ENCODE results near the gene STAM.
A peak's percentile ranks its signal among the peaks of the same experiment; 100 is the strongest.

The STAM gene

DNA sequence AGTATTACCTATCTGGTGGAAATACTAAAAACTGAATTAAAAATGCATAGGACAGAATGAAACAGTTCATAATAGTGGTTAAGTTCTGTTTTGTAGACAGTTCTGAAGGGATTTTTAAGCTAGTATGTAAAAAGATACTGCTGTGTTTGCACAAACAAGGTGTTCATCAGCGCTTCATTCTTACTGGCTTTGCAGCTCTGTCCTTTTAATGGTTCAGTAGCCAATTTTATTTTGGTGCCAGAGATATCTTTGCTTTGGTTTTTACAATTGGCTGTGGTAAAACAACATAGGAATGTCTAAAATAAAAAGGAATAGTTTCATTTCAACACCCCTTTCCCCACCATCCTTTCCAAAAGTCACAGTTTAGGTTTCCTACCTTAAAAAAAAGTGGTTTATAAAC lies 33.0 kb downstream of the STAM start:
- Mint-ChIP-seq H3K4me1 (peaks cover 53% of the 10 kb centered on the region), H3K27ac (no peak overlapping the region), H3K9me3 (no peaks in the 10 kb centered on the region), H3K36me3 (ENCODE audit: low read depth) (peaks cover 10% of the 10 kb centered on the region), H3K4me3 (no peak overlapping the region), H3K27me3 (no peaks in the 10 kb centered on the region)
- ATAC-seq (no peak), DNase-seq (no peak)

DNA sequence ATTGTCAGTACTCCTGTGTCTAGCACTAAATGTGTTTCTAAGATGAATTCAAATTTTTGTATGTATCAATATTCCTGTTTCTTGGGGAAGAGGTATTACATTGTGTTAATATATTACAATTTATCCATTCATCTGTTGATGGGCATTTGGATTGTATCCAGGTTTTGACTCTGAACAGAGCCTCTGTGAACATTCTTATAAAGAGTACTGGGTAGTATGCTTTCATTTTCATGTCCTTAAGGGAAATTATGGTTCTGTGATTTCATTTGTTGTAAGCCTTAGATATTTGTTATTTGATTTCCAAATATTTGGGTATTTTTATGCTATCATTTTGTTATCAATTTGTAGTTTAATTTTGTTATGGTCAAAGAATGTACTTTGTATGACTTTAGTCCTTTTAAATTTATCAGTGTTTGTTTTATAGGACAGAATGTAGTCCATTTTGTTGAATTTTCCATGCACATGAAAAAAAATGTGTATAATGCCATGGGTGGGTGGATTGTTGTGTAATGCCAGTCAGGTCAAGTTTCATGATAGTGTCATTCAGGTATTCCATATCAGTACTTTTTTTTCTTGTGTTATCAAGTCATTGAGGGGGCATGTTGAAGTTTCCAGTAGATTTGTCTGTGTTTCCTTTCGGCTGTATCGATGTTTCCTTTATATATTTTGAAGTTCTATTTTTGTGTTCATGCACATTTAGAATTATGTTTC lies 38.4 kb downstream of the STAM start:
- peaks cover 63% of the 10 kb centered on the region for H3K4me1 Mint-ChIP-seq
- no peaks in the 10 kb centered on the region for H3K9me3 Mint-ChIP-seq
- no peaks in the 10 kb centered on the region for H3K27me3 Mint-ChIP-seq
- H3K36me3 Mint-ChIP-seq (ENCODE audit: low read depth), result peaks cover 16% of the 10 kb centered on the region
- DNase-seq (no peak), ATAC-seq (peak; percentile 44)
- peak overlapping the region; percentile 6 for H3K4me3 Mint-ChIP-seq
- H3K27ac Mint-ChIP-seq, result peak overlapping the region; percentile 44

DNA sequence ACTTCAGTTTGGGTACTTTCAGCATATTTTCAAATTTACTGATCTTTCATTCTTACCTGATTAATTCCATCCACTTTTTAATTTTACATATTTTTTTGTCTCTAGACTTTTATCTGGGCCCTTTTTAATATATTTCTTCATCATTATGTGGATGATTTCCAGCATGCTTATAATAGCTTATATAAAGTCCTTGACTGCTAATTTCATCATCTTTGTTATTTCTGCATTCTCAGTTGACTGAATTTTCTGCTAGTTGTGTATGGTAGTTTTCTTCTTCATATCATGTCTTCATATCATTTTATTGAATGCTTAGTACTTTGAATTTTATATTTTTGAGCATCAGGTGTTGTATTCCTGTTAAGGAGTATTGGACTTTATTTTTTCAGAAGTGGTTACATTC lies 39.6 kb downstream of the STAM start:
- ATAC-seq (no peak), DNase-seq (no peak)
- Mint-ChIP-seq H3K36me3 (ENCODE audit: low read depth) (peaks cover 19% of the 10 kb centered on the region), H3K27me3 (no peaks in the 10 kb centered on the region), H3K4me3 (no peak overlapping the region), H3K9me3 (no peaks in the 10 kb centered on the region), H3K4me1 (peaks cover 63% of the 10 kb centered on the region), H3K27ac (peak overlapping the region; percentile 57)

DNA sequence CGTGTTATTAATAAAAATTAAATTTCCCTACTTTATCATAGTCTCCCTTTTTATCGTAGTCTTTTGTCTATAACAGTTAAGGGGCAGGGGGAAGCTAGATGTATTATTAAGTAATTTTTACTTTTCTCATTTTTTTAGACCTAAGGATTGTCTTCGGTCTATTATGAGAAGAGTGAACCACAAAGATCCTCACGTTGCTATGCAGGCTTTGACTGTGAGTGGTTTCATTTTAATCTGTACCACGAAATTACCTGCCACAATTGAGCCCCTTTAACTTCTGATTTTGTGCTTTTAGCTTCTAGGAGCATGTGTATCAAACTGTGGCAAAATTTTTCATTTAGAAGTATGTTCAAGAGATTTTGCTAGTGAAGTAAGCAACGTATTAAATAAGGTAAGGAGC lies 40.6 kb downstream of the STAM start:
- peaks cover 17% of the 10 kb centered on the region for H3K36me3 Mint-ChIP-seq (ENCODE audit: low read depth)
- no peaks in the 10 kb centered on the region for H3K27me3 Mint-ChIP-seq
- DNase-seq (no peak), ATAC-seq (no peak)
- H3K4me1 Mint-ChIP-seq, result peaks cover 55% of the 10 kb centered on the region
- no peak overlapping the region for H3K4me3 Mint-ChIP-seq
- H3K27ac Mint-ChIP-seq, result peak overlapping the region; percentile 67
- no peaks in the 10 kb centered on the region for H3K9me3 Mint-ChIP-seq

DNA sequence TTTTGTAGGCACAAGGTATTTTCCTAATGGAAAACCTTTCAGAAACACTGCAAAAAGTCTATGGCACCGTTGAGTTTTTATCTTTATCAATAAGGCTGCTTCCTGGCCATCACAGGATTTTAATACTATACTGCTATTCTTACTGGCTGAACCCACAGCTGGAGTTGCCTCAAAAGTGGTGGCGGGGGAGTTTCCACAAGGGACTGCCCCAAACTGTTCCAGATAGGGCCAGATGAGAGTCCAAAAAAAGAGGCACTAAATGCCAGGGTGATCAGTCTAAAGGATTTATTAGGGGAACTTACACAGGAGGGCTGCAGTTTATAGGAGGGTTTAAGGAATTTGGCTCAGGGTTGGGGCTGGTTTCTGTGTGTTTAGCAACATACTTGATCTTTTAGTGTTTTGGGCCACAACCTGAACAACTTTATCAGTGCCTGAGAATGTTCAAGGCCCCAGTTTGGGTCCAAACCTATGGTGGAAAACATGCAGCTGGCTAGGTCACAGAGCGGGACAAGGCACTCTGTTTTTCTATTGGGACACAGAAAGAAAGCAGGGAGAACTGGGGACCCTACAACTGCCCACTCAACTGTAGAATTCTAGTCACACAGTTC lies 41.4 kb downstream of the STAM start:
- Mint-ChIP-seq H3K27ac (peak overlapping the region; percentile 77), H3K36me3 (ENCODE audit: low read depth) (peaks cover 21% of the 10 kb centered on the region), H3K9me3 (no peaks in the 10 kb centered on the region), H3K4me3 (peak overlapping the region; percentile 37), H3K27me3 (no peaks in the 10 kb centered on the region), H3K4me1 (peaks cover 47% of the 10 kb centered on the region)
- peak; percentile 93 for ATAC-seq
- peak; percentile 46 for DNase-seq

DNA sequence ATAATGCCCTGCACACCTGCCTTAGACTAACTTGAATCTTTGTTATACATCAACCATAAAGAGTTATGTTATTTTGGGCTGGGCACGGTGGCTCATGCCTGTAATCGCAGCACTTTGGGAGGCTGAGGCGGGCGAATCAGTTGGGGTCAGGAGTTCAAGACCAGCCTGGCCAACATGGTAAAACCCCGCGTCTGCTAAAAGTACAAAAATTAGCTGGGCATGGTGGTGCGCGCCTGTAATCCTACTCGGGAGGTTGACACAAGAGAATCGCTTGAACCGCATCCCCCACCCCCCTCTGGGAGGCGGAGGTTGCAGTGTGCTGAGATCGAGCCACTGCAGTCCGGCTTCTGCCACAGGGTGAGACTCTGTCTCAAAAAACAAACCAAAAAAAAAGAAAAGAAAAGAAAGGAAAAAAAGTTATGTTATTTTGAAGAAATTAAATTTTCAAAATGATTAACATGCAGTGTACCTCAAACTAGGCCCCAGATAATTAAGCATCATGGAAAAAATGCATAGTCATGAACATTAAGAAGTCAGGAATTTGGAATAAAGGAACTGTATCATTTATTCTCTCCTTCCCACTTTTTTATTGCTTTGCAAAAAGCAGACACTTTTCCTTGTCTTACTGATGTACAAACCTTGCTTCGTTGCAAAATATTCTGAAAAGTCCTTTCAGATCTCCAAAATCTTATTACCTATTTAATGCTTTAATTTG lies 43.3 kb downstream of the STAM start:
- Mint-ChIP-seq H3K27ac (no peak overlapping the region), H3K4me1 (peaks cover 36% of the 10 kb centered on the region), H3K27me3 (no peaks in the 10 kb centered on the region), H3K4me3 (no peak overlapping the region), H3K9me3 (no peaks in the 10 kb centered on the region), H3K36me3 (ENCODE audit: low read depth) (peaks cover 19% of the 10 kb centered on the region)
- no peak for ATAC-seq
- no peak for DNase-seq

DNA sequence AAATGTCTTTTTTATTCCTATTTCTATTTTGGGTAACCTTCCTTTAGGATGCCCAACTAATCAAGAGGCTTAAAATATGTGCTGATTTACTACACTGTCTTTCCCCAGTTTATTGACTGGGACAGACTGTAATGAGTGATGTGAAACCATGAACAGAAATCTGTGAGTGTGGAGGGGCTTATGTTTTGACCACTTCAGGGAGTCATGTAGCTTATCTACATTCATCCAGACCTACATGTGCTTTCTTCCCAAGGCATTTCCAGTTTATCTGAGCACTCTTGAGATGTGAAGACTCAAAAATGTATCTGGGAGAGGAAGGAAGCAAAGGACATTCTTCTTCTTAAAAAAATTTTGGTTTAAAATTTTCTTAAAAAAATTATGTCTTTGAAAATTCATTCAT lies 45.2 kb downstream of the STAM start:
- Mint-ChIP-seq H3K27me3 (no peaks in the 10 kb centered on the region), H3K27ac (no peak overlapping the region), H3K4me3 (no peak overlapping the region), H3K4me1 (peaks cover 17% of the 10 kb centered on the region), H3K9me3 (no peaks in the 10 kb centered on the region), H3K36me3 (ENCODE audit: low read depth) (peaks cover 23% of the 10 kb centered on the region)
- DNase-seq (no peak), ATAC-seq (no peak)

DNA sequence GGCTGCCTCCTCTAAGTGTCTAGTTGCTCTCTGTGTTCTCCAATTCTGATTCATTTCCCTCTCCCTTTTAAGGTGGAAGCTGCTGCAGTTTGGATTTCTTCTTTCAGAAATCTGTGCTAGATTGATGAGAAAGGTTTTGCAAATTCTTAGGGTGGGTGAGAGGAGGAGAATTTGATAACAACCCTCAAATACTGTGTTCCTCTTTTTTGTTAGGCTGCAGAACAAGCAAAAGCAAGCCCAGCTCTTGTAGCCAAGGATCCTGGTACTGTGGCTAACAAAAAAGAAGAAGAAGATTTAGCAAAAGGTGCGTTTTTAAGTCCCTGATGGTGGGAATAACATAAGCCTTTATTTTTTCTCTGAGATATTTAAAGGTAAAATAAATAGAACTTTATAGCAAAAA lies 49.1 kb downstream of the STAM start:
- H3K27me3 Mint-ChIP-seq, result no peaks in the 10 kb centered on the region
- ATAC-seq (no peak), DNase-seq (no peak)
- H3K9me3 Mint-ChIP-seq, result no peaks in the 10 kb centered on the region
- no peak overlapping the region for H3K27ac Mint-ChIP-seq
- no peaks in the 10 kb centered on the region for H3K4me1 Mint-ChIP-seq
- peaks cover 31% of the 10 kb centered on the region for H3K36me3 Mint-ChIP-seq (ENCODE audit: low read depth)
- no peak overlapping the region for H3K4me3 Mint-ChIP-seq

DNA sequence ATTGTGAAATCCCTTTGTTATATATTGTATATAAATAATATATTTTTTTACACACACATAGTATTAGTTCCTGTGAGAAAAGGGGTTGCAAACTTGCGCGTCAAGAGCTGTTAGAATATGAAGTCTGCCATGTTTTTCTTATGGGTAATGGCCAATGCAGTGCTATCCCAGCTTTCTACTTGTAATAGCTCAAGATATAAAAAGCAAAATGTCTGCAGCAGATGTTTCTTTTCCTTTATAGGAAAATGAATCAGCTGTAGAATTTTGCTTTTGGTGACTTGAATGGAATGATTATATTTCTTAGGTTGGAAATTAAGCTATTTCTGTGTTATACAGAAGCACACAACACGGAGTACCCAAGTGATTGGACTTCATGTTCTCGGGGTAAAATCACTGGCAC lies 54.7 kb downstream of the STAM start:
- Mint-ChIP-seq H3K36me3 (ENCODE audit: low read depth) (peaks cover 24% of the 10 kb centered on the region), H3K9me3 (no peaks in the 10 kb centered on the region), H3K27me3 (no peaks in the 10 kb centered on the region), H3K4me3 (no peak overlapping the region), H3K4me1 (no peaks in the 10 kb centered on the region), H3K27ac (no peak overlapping the region)
- ATAC-seq, result no peak
- no peak for DNase-seq

DNA sequence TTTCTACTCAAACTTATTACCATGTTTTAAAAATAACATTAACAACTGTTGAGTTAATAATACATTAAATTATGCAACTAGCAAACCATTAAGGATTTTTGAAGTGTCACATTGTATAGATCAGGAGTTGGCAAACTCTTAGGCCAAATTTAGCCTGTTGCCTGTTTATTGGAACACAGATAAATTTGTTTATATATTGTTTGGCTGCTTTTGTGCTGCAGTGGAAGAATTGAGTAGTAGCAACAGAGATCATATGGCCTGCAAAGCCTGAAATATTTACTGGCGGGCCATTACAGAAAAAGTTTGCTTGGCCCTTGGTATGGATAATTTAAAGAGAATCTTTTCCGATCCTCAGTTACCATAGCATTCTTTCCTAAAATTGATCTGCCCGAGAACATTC lies 57.4 kb downstream of the STAM start:
- DNase-seq (no peak), ATAC-seq (no peak)
- H3K9me3 Mint-ChIP-seq, result no peaks in the 10 kb centered on the region
- H3K4me1 Mint-ChIP-seq, result no peaks in the 10 kb centered on the region
- no peaks in the 10 kb centered on the region for H3K27me3 Mint-ChIP-seq
- H3K36me3 Mint-ChIP-seq (ENCODE audit: low read depth), result peaks cover 20% of the 10 kb centered on the region
- no peak overlapping the region for H3K4me3 Mint-ChIP-seq
- H3K27ac Mint-ChIP-seq, result no peak overlapping the region

DNA sequence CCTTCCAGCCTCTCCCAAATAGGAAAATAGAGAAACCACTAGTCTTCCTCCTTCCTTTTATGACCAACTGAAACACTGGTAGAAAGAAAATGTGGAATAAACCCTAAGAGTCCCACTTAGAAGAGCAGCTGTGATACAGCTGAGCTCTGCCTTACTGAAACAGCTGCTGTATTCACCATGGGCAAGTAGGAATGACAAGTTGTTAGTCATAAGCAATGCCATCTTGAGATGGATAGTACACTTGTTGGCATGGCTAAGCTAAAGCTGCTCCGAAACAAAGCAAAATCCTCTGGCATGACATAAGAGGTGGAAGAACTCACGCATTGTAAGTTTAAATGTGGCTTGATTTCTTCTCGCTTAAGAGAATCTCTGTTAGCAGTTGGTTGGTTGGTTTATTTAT lies 59.8 kb downstream of the STAM start:
- Mint-ChIP-seq H3K27me3 (no peaks in the 10 kb centered on the region), H3K4me3 (no peak overlapping the region), H3K4me1 (no peaks in the 10 kb centered on the region), H3K27ac (no peak overlapping the region), H3K9me3 (no peaks in the 10 kb centered on the region), H3K36me3 (ENCODE audit: low read depth) (peaks cover 9% of the 10 kb centered on the region)
- ATAC-seq, result no peak
- DNase-seq, result no peak

DNA sequence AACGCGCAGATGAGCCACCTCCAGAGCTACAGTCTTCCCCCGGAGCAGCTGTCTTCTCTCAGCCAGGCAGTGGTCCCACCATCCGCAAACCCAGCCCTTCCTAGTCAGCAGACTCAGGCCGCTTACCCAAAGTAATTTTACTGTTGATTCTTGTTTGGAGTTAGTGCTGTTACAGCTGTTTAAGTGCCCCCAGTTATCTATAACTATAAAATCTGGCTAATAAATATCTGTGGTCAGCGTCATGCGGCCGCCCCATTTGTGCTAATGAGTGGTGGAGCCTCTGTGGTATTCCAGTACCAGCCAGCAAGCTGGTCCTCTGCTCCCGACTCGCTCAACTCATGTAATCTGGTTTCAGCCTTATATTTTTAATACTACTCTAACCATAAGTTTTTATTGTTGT lies 64.9 kb downstream of the STAM start:
- no peaks in the 10 kb centered on the region for H3K9me3 Mint-ChIP-seq
- no peak overlapping the region for H3K27ac Mint-ChIP-seq
- DNase-seq, result no peak
- H3K27me3 Mint-ChIP-seq, result no peaks in the 10 kb centered on the region
- peaks cover 17% of the 10 kb centered on the region for H3K36me3 Mint-ChIP-seq (ENCODE audit: low read depth)
- H3K4me1 Mint-ChIP-seq, result no peaks in the 10 kb centered on the region
- no peak overlapping the region for H3K4me3 Mint-ChIP-seq
- ATAC-seq, result no peak

DNA sequence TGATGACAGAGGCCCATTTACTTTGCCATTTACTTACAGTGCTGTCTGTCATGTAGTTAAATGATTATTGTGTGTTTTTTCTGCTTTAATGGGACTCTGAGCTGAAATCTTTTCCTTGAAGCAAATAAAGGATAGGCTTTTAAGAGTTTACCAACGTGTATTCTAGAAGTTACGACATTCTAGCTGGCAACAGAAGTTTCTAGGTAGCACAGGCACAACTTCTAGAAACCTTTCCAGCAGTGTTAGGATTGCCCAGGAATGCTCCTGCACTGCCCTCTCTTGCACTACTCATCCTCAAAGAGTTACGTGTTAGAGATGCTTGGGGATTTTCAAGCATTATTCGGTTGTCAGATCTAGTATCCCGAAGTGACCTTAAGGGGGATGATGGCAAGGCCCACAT lies 65.5 kb downstream of the STAM start:
- no peaks in the 10 kb centered on the region for H3K4me1 Mint-ChIP-seq
- H3K36me3 Mint-ChIP-seq (ENCODE audit: low read depth), result peaks cover 24% of the 10 kb centered on the region

DNA sequence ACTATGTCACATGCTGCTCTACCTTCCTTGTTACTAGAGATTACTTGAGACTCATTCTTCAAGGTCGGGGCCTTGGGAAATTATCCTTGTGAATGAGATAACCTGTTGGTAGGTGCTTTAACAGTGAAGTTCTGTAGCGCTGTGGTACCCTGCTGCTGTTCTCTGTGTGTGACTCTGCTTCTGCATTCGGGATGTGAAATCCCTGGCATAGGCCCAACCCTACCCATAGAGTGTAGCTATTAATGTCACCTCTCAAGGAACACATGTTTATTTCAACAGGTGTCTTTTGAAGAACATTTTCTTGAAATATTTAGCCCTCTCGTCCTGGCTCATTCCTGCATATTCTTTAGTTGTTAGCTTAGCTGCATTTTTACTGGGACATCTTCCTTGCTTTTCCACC lies 66.2 kb downstream of the STAM start:
- ATAC-seq, result no peak
- Mint-ChIP-seq H3K4me3 (no peak overlapping the region), H3K36me3 (ENCODE audit: low read depth) (peaks cover 31% of the 10 kb centered on the region), H3K9me3 (no peaks in the 10 kb centered on the region), H3K27me3 (no peaks in the 10 kb centered on the region), H3K4me1 (no peaks in the 10 kb centered on the region), H3K27ac (no peak overlapping the region)
- no peak for DNase-seq

More for the DNA sequence above, 65.5 kb downstream of the STAM start:
- no peak overlapping the region for H3K27ac Mint-ChIP-seq
- DNase-seq (no peak), ATAC-seq (no peak)
- H3K4me3 Mint-ChIP-seq, result no peak overlapping the region
- no peaks in the 10 kb centered on the region for H3K9me3 Mint-ChIP-seq
- H3K27me3 Mint-ChIP-seq, result no peaks in the 10 kb centered on the region

DNA sequence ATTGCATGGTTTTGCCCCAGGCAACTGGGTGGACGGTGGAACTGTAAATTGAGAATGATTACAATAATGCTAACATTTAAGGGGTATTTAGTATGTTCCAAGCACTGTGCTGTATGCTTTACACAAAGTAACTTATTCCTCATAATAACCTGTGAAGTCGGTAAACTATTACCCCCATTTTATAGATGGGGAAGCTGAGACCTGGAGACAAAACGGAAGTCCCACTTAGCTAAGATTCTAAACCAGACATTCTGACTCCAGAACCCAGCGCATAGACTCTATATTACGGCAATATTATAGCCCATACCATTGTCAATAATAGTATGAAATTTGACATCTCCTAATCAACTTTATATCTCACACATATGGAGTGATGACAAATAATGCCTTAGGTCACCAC lies 68.1 kb downstream of the STAM start:
- H3K4me1 Mint-ChIP-seq, result no peaks in the 10 kb centered on the region
- no peak overlapping the region for H3K4me3 Mint-ChIP-seq
- ATAC-seq, result no peak
- H3K27ac Mint-ChIP-seq, result no peak overlapping the region
- H3K9me3 Mint-ChIP-seq, result no peaks in the 10 kb centered on the region
- no peak for DNase-seq
- H3K27me3 Mint-ChIP-seq, result no peaks in the 10 kb centered on the region
- peaks cover 43% of the 10 kb centered on the region for H3K36me3 Mint-ChIP-seq (ENCODE audit: low read depth)

Measured in activated naive CD8-positive, alpha-beta T cell treated with anti-CD3 and anti-CD28 coated beads, Interleukin-2, amount 50 U/mL, for 24 hours (primary cell).